Endodermal cell (in vitro differentiated cells): ENCODE measurements around the gene CDC25B. TPM values are rescaled to one million over a fixed set of nuclear protein-coding genes. Genes with fewer than 3 reads are reported as not detected.

Experiments used
- DNase-seq: peaks from one replicate; pipeline ENCODE4 v3.0.0-alpha.2; 2017
- H3K27ac ChIP-seq: 2 replicates; pipeline ENCODE4 v1.5.1; 2013; ENCODE audit warnings: mild to moderate bottlenecking, low read depth, low read length, moderate library complexity
- H3K27me3 ChIP-seq: 2 replicates; pipeline ENCODE4 v1.6.1; 2013; ENCODE audit warnings: mild to moderate bottlenecking, low read length, moderate library complexity; ENCODE audit not compliant: insufficient read depth, control insufficient read depth, poor library complexity, severe bottlenecking
- H3K36me3 ChIP-seq: 2 replicates; pipeline ENCODE4 v1.7.0; 2013; ENCODE audit warnings: mild to moderate bottlenecking, low read length, moderate library complexity; ENCODE audit not compliant: control insufficient read depth, insufficient read depth
- H3K4me1 ChIP-seq: one replicate; pipeline ENCODE4 v1.7.0; 2013; ENCODE audit warnings: low read length; ENCODE audit not compliant: control insufficient read depth, insufficient read depth
- H3K4me3 ChIP-seq: 2 replicates; pipeline ENCODE4 v1.5.1; 2013; ENCODE audit warnings: mild to moderate bottlenecking, low read length, moderate library complexity
- H3K9ac ChIP-seq: 2 replicates; pipeline ENCODE4 v1.6.1; 2013; ENCODE audit warnings: mild to moderate bottlenecking, low read length, moderate library complexity; ENCODE audit not compliant: poor library complexity, severe bottlenecking; ENCODE audit errors: extremely low read depth
- H3K9me3 ChIP-seq: 2 replicates; pipeline ENCODE4 v1.6.1; 2013; ENCODE audit warnings: mild to moderate bottlenecking, low read length, moderate library complexity; ENCODE audit not compliant: control insufficient read depth
- H3K27ac Mint-ChIP-seq: 2 replicates; pipeline ENCODE4 v1.8.0; 2020; ENCODE audit warnings: mixed read lengths
- H3K27me3 Mint-ChIP-seq: 2 replicates; pipeline ENCODE4 v1.8.0; 2021; ENCODE audit warnings: mild to moderate bottlenecking, mixed read lengths; ENCODE audit not compliant: insufficient read depth
- H3K36me3 Mint-ChIP-seq: 2 replicates; pipeline ENCODE4 v1.8.0; 2020; ENCODE audit warnings: low read depth, mixed read lengths
- H3K4me1 Mint-ChIP-seq: 2 replicates; pipeline ENCODE4 v1.8.0; 2020; ENCODE audit warnings: mixed read lengths
- H3K4me3 Mint-ChIP-seq: 2 replicates; pipeline ENCODE4 v1.8.0; 2020; ENCODE audit warnings: mild to moderate bottlenecking, moderate library complexity, mixed read lengths
- H3K9me3 Mint-ChIP-seq: 2 replicates; pipeline ENCODE4 v1.8.0; 2020; ENCODE audit warnings: mild to moderate bottlenecking, mixed read lengths
- CTCF ChIP-seq: fragments of 200-600 bp; sonication (generic); conservative IDR thresholded peaks from 2 replicates; pipeline ENCODE4 v1.5.0; 2021; ENCODE audit warnings: antibody characterized with exemption, mild to moderate bottlenecking
- WGBS, 2 experiments: methylation state at CpG; one replicate each; pipeline versions ENCODE4 v1.1.5 to v1.1.7; 2013; ENCODE audit warnings: missing lambda C conversion rate in 2 of 2, mixed read lengths in 1 of 2; ENCODE audit not compliant: insufficient coverage in 1 of 2, insufficient read length in 1 of 2; 5-methylcytosine and 5-hydroxymethylcytosine counted together
- long read RNA-seq, 4 experiments: library from polyadenylated mRNA in 2 of 4; library from RNA in 1 of 4; library from capped mRNA in 1 of 4; stranded (forward) in 3 of 4; unstranded in 1 of 4; transcript quantifications; one replicate each; pipeline ENCODE4 v2.0.0, GENCODE V29; 2020 to 2021; ENCODE audit warnings: inconsistent platforms in 1 of 4
- polyA plus RNA-seq, 2 experiments: library from polyadenylated mRNA; stranded (reverse); fragments of 50-300 nt; gene quantifications; one replicate each; pipeline ENCODE4 v1.2.3, GENCODE V29; 2013
- total RNA-seq, 2 donors: library from RNA; stranded (reverse); fragmentation: NEBNext Ultra II Directional in 1 of 2; extraction: Animal tissue kit (Norgen Biotek cat#: 25700) in 1 of 2; gene quantifications; 2 replicates in 1 of 2; 3 replicates in 1 of 2; pipeline ENCODE4 v1.2.1, GENCODE V29; 2021

Gene CDC25B
- 10 to 100 TPM; 25.7 to 33.6 TPM for total RNA-seq
- 52.9 TPM for polyA plus RNA-seq (2013, experiment 1 of 2)
- 52.3 TPM for polyA plus RNA-seq (2013, experiment 2 of 2)
- long read RNA-seq, experiment 1, transcript CDC25B-201 (16 exons, 3,597 nt): major isoform, 6 of 21 reads
- long read RNA-seq, experiment 1, partial matches to known transcripts: 7 of 21 reads
- long read RNA-seq, experiment 1, other reads (novel, unspliced or antisense): 8 of 21 reads
- long read RNA-seq, experiment 2, transcript CDC25B-201 (16 exons, 3,597 nt): major isoform, 13 of 32 reads
- long read RNA-seq, experiment 2, partial matches to known transcripts: 7 of 32 reads
- long read RNA-seq, experiment 2, other reads (novel, unspliced or antisense): 8 of 32 reads
- long read RNA-seq, experiment 3, transcript CDC25B-206 (16 exons, 1,960 nt): minor isoform, 15 of 58 reads
- long read RNA-seq, experiment 3, transcript CDC25B-201 (16 exons, 3,597 nt): major isoform, 27 of 58 reads
- long read RNA-seq, experiment 3, partial matches to known transcripts: 5 of 58 reads
- long read RNA-seq, experiment 3, other reads (novel, unspliced or antisense): 8 of 58 reads
- long read RNA-seq, experiment 4, partial matches to known transcripts: 0 of 4 reads
- long read RNA-seq, experiment 4, other reads (novel, unspliced or antisense): 4 of 4 reads

GRCh38 chr20:3795511-3796468, at the start of gene CDC25B:
CDC25B (plus strand) TSS chr20:3796310; CDS start chr20:3796532, 222 bp downstream.
- TF ChIP-seq CTCF: peak; percentile 66
- Histone ChIP-seq H3K9me3 (no peaks in the 10 kb centered on the region), H3K9ac (peak within 1 kb of the TSS; percentile 72), H3K4me1 (peaks cover 12% of the 10 kb centered on the region), H3K27ac (peak within 1 kb of the TSS; percentile 41), H3K27me3 (no peaks in the 10 kb centered on the region), H3K36me3 (peaks cover 5% of the 10 kb centered on the region), H3K4me3 (peak within 1 kb of the TSS; percentile 92)
- Mint-ChIP-seq H3K27ac (peak within 1 kb of the TSS; percentile 94), H3K4me3 (peak within 1 kb of the TSS; percentile 80), H3K4me1 (peaks cover 20% of the 10 kb centered on the region), H3K27me3 (peaks cover 19% of the 10 kb centered on the region), H3K36me3 (peaks cover 5% of the 10 kb centered on the region), H3K9me3 (no peaks in the 10 kb centered on the region)
- peak; percentile 97 for DNase-seq
- WGBS, 2 experiments: 5% methylated on average over 34 to 54 of the region's 69 CpGs

DNA sequence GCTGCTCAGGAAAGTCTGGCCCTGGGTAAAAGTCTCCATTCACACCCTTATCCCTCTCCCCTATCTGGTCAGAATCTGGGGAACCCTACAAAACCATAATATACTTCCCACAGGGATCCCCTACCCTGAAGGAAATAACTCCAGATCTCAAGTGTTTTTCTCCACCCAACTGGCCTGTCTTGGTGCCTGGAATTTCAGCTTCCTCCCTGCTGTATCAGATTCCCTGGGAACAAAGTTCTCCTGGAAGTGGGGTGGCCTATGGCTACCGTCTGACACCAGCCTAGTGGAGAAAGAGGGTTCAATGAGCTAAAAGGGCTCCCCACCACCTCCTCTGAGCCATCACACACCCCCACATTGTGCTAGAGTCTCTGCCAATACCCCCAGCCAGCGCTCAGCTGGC, 48.6 kb upstream of the CDC25B start:
- H3K4me3 ChIP-seq: no peak overlapping the region
- H3K4me1 Mint-ChIP-seq: peaks cover 5% of the 10 kb centered on the region
- H3K9me3 ChIP-seq: no peaks in the 10 kb centered on the region
- H3K36me3 ChIP-seq: no peaks in the 10 kb centered on the region
- no peaks in the 10 kb centered on the region for H3K9me3 Mint-ChIP-seq
- no peak for DNase-seq
- H3K27me3 ChIP-seq: peaks cover 63% of the 10 kb centered on the region
- H3K4me3 Mint-ChIP-seq: no peak overlapping the region
- 76 to 83% methylated on average over 1 to 2 of the region's 2 CpGs for WGBS, 2 experiments
- no peak overlapping the region for H3K27ac ChIP-seq
- no peaks in the 10 kb centered on the region for H3K36me3 Mint-ChIP-seq
- H3K27ac Mint-ChIP-seq: no peak overlapping the region
- no peaks in the 10 kb centered on the region for H3K4me1 ChIP-seq
- TF ChIP-seq CTCF: no peak
- no peak overlapping the region for H3K9ac ChIP-seq
- peaks cover 81% of the 10 kb centered on the region for H3K27me3 Mint-ChIP-seq

DNA sequence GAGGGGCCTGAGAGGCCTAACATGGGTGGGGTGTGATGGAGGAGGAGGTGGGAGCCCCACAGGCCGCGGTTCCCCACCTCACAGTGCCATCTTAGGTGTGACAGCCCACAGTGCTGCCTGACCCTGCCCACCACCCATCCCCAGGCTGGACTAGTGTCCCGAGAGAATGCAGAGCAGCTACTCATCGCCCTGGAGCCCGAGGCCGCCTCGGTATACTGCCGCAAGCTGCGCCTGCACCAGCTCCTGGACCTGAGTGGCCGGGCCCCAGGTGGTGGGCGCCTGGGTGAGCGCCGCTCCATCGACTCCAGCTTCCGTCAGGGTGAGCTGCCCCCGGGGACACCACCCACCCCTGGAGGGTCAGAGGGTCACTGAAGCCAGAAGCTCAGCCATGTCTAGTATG, 48.0 kb upstream of the CDC25B start:
- Histone ChIP-seq H3K27me3 (peaks cover 69% of the 10 kb centered on the region), H3K4me1 (no peaks in the 10 kb centered on the region)
- whole genome bisulfite sequencing, 2 experiments: 91 to 95% methylated on average over 10 to 16 of the region's 16 CpGs

More for the DNA sequence above, 48.0 kb upstream of the CDC25B start:
- no peak overlapping the region for H3K4me3 ChIP-seq
- H3K36me3 ChIP-seq: no peaks in the 10 kb centered on the region
- H3K4me1 Mint-ChIP-seq: peaks cover 6% of the 10 kb centered on the region
- H3K27ac ChIP-seq: no peak overlapping the region
- TF ChIP-seq CTCF: no peak
- peaks cover 86% of the 10 kb centered on the region for H3K27me3 Mint-ChIP-seq
- H3K9me3 ChIP-seq: no peaks in the 10 kb centered on the region
- H3K27ac Mint-ChIP-seq: no peak overlapping the region
- H3K4me3 Mint-ChIP-seq: no peak overlapping the region
- no peak for DNase-seq
- H3K9ac ChIP-seq: no peak overlapping the region
- H3K9me3 Mint-ChIP-seq: no peaks in the 10 kb centered on the region
- no peaks in the 10 kb centered on the region for H3K36me3 Mint-ChIP-seq
